Muscle of leg (tissue), 11 donors: ENCODE results near the gene HIPK2. TPM values are rescaled to one million over a fixed set of nuclear protein-coding genes. Genes with fewer than 3 reads are reported as not detected.

Source experiments
- DNase-seq: peaks from one replicate; pipeline ENCODE4 v3.0.0; 2013
- H3K27ac ChIP-seq: one replicate; pipeline ENCODE4 v1.5.1; 2013; ENCODE audit warnings: mild to moderate bottlenecking, low read length, control low read depth
- H3K27me3 ChIP-seq: one replicate; pipeline ENCODE4 v1.6.1; 2013; ENCODE audit warnings: low read length; ENCODE audit not compliant: control insufficient read depth, insufficient read depth
- H3K36me3 ChIP-seq: one replicate; pipeline ENCODE4 v1.6.1; 2013; ENCODE audit warnings: low read length; ENCODE audit not compliant: control insufficient read depth, insufficient read depth
- H3K4me1 ChIP-seq: one replicate; pipeline ENCODE4 v1.6.1; 2013; ENCODE audit warnings: low read length; ENCODE audit not compliant: control insufficient read depth, insufficient read depth
- H3K4me3 ChIP-seq: one replicate; pipeline ENCODE4 v1.5.1; 2013; ENCODE audit warnings: low read length, control low read depth
- H3K9me3 ChIP-seq: replicated peaks from 2 replicates; pipeline ENCODE4 v1.6.1; 2013; ENCODE audit warnings: low read depth, low read length; ENCODE audit not compliant: control insufficient read depth
- WGBS: methylation state at CpG from one replicate; pipeline ENCODE4 v1.1.5; 2013; ENCODE audit warnings: missing lambda C conversion rate; ENCODE audit not compliant: insufficient coverage; 5-methylcytosine and 5-hydroxymethylcytosine counted together
- polyA plus RNA-seq, 8 donors: library from polyadenylated mRNA; unstranded; fragments of 120-200 nt; gene quantifications; one replicate each; pipeline versions ENCODE4 v1.2.1 to v1.2.3, GENCODE V29; 2013; ENCODE audit warnings: inconsistent platforms in 1 of 8, low replicate concordance in 1 of 8; ENCODE audit not compliant: insufficient read length in 8 of 8, insufficient read depth in 1 of 8
- total RNA-seq: library from RNA; stranded (reverse); fragments of 120-200 nt; gene quantifications from one replicate; pipeline ENCODE4 v1.2.4, GENCODE V29; 2013

The HIPK2 gene
- total and polyA plus RNA-seq, 9 donors: 6.6 to 14.2 (median 10.3) TPM

GRCh38 chr7:139596626-139597025, 181.2 kb downstream of the HIPK2 start:
- peaks cover 56% of the 10 kb centered on the region for H3K36me3 ChIP-seq
- H3K9me3 ChIP-seq: no peaks in the 10 kb centered on the region
- 92% methylated on average over 13 of the region's 17 CpGs for WGBS
- H3K4me1 ChIP-seq: no peaks in the 10 kb centered on the region
- no peak overlapping the region for H3K4me3 ChIP-seq
- H3K27me3 ChIP-seq: no peaks in the 10 kb centered on the region
- DNase-seq: no peak
- H3K27ac ChIP-seq: no peak overlapping the region

- H3K27me3 ChIP-seq: no peaks in the 10 kb centered on the region
- H3K36me3 ChIP-seq: peaks cover 64% of the 10 kb centered on the region
- H3K4me1 ChIP-seq: no peaks in the 10 kb centered on the region
- H3K4me3 ChIP-seq: no peak overlapping the region
- DNase-seq: peak; percentile 40
- 66% methylated on average over 4 of the region's 5 CpGs for WGBS
- no peaks in the 10 kb centered on the region for H3K9me3 ChIP-seq
- H3K27ac ChIP-seq: no peak overlapping the region
These were observed 182.0 kb downstream of the HIPK2 start for GRCh38 chr7:139595806-139596205.

- Histone ChIP-seq H3K4me1 (no peaks in the 10 kb centered on the region), H3K27me3 (no peaks in the 10 kb centered on the region), H3K27ac (no peak overlapping the region), H3K36me3 (peaks cover 64% of the 10 kb centered on the region), H3K4me3 (no peak overlapping the region), H3K9me3 (no peaks in the 10 kb centered on the region)
- DNase-seq: peak; percentile 27
- WGBS: 75% methylated on average over 7 of the region's 13 CpGs
These were observed 182.8 kb downstream of the HIPK2 start for GRCh38 chr7:139594911-139595476.

- no peak overlapping the region for H3K4me3 ChIP-seq
- peaks cover 61% of the 10 kb centered on the region for H3K36me3 ChIP-seq
- WGBS: 71% methylated on average over 1 of the region's 2 CpGs
- no peak overlapping the region for H3K27ac ChIP-seq
- no peaks in the 10 kb centered on the region for H3K4me1 ChIP-seq
- no peaks in the 10 kb centered on the region for H3K9me3 ChIP-seq
- no peak for DNase-seq
- H3K27me3 ChIP-seq: no peaks in the 10 kb centered on the region
These were observed 183.7 kb downstream of the HIPK2 start for GRCh38 chr7:139594090-139594489.

DNA sequence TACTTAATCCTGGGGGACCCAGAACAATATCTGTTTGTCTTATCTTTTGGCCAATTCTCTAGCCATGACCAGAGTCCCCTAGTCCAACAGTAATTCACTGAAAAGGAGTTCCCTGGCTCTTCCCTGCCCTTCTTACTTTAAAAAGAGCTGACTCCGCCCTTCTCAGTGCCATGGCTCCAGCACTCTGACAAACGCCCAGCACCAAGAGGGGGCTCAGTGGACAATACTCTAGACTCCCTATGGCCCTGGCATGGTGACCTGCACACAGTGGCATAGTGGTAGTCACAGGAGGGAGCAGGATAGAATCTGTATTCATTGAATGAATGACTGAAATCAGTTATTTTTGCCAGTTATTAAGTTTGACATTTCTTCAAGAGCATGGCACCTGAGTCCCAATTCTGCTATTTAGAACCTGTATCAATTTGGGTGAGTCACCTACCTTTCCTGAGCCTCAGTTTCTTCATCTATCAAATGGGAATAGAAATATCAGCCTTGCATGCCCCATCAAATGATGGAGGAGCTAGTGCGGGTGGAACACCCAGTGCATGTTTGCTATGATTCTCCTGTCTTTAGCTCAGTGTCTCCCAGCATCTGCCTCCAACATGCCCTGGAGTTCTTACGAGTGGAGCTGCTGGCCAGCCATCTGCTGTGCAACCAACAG, 184.9 kb downstream of the HIPK2 start:
- no peak for DNase-seq
- peaks cover 3% of the 10 kb centered on the region for H3K4me1 ChIP-seq
- no peak overlapping the region for H3K27ac ChIP-seq
- H3K27me3 ChIP-seq: no peaks in the 10 kb centered on the region
- H3K36me3 ChIP-seq: peaks cover 60% of the 10 kb centered on the region
- no peak overlapping the region for H3K4me3 ChIP-seq
- no peaks in the 10 kb centered on the region for H3K9me3 ChIP-seq
- WGBS: 100% methylated on average over 3 of the region's 4 CpGs

DNA sequence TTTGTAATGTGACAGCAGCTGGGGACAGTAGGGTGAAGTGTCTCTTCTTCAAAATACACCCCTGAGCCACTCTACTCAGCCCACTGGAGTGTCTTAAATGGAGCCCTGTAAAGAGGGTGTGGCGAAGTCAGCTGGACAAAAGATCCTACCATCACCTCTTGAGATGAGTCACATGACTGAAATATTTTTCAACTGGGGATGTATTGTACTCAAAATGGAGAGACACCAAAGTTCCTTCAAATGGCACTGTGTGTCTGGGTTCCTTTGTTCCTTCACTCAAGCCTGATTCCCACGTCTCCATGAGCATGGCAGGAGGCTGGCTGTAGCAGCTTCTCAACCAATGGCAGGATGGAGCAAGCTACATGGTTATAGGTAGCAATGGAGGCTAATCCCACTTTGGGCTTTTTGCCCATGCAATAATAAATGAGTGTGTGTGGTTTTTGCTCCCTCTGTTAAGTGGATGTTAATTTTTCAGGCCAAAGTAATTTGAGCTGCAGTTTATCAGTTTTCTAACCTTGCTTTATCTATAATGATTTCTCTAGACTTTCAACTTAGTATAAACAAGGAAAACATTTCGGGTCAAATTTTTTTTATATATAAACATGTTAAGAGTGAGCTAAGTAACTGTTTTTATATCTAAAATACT, 186.1 kb downstream of the HIPK2 start:
- peaks cover 55% of the 10 kb centered on the region for H3K36me3 ChIP-seq
- no peaks in the 10 kb centered on the region for H3K27me3 ChIP-seq
- WGBS: no CpG with 5 or more reads among the region's 3 CpGs
- no peak overlapping the region for H3K27ac ChIP-seq
- no peak overlapping the region for H3K4me3 ChIP-seq
- peaks cover 3% of the 10 kb centered on the region for H3K4me1 ChIP-seq
- no peak for DNase-seq
- no peaks in the 10 kb centered on the region for H3K9me3 ChIP-seq

DNA sequence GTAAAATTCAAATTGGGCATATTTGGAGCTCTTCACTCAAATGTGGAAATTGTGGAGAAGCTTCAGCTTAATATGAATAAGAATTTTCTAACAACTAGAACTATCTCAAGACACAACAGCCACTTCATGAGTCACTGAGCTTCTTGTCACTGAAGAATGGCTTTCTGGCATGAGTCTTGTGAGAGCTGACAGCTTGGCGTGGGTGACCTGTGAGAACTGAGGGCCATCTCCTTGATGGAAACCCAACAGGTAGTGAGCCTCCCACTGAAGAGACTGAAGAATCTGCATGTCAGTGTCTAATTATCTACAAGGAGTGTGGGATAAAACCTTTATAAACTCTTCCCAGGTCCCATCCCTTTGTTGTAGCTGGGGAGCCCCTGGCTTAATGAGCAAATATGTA, 188.3 kb downstream of the HIPK2 start:
- 100% methylated on average over 1 of the region's 1 CpG for WGBS

DNA sequence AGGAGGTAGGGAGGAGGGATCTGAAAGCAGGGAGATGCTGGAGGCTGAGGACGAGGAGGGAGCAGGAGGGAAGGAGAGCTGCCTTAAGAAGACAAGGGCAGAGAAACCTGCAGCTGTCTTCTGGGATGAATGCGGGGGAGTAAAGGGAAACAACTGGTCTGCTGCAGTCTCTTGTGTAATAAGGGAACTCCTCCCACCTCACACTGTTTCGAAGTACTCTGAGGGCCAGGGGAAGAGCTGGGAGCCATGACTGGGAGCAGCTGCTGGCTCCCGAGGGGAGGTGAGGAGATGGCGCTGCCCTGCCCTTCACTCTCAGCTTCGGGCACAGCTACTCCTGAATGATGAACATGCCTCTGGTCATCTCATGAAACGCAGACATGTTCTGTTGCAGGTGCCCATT, 189.2 kb downstream of the HIPK2 start:
- Histone ChIP-seq H3K27ac (no peak overlapping the region), H3K27me3 (no peaks in the 10 kb centered on the region), H3K4me3 (no peak overlapping the region), H3K9me3 (no peaks in the 10 kb centered on the region), H3K36me3 (peaks cover 51% of the 10 kb centered on the region), H3K4me1 (peaks cover 3% of the 10 kb centered on the region)
- 69% methylated on average over 5 of the region's 7 CpGs for WGBS
- peak; percentile 72 for DNase-seq

More for the DNA sequence above, 188.3 kb downstream of the HIPK2 start:
- Histone ChIP-seq H3K9me3 (no peaks in the 10 kb centered on the region), H3K4me1 (peaks cover 3% of the 10 kb centered on the region), H3K27me3 (no peaks in the 10 kb centered on the region), H3K4me3 (no peak overlapping the region), H3K36me3 (peaks cover 46% of the 10 kb centered on the region), H3K27ac (no peak overlapping the region)
- DNase-seq: no peak

DNA sequence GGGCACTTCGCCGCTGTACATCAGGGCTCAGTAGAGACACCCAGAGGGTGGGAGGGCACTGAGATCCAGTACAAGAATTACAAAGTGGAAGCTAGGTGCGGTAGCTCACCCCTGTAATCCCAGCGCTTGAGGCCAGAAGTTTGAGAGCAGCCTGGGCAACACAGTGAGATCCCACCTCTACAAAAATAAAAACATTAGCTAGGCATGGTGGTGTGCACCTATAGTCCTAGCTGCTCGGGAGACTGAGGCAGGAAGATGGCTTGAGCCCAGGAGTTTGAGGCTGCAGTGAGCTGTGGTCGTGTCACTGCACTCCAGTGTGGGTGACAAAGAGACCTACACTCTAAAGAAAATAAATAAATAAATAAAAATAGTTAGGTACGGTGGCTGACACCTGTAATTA, 190.3 kb downstream of the HIPK2 start:
- 93% methylated on average over 2 of the region's 7 CpGs for WGBS
- H3K27me3 ChIP-seq: no peaks in the 10 kb centered on the region
- peaks cover 52% of the 10 kb centered on the region for H3K36me3 ChIP-seq
- H3K9me3 ChIP-seq: no peaks in the 10 kb centered on the region
- no peak overlapping the region for H3K4me3 ChIP-seq
- peaks cover 3% of the 10 kb centered on the region for H3K4me1 ChIP-seq
- H3K27ac ChIP-seq: no peak overlapping the region
- no peak for DNase-seq

- Histone ChIP-seq H3K9me3 (no peaks in the 10 kb centered on the region), H3K4me3 (no peak overlapping the region), H3K4me1 (peaks cover 3% of the 10 kb centered on the region), H3K27ac (no peak overlapping the region), H3K27me3 (no peaks in the 10 kb centered on the region), H3K36me3 (peaks cover 59% of the 10 kb centered on the region)
- no CpG with 5 or more reads among the region's 3 CpGs for WGBS
- DNase-seq: no peak
These were observed 191.5 kb downstream of the HIPK2 start for GRCh38 chr7:139586286-139586685.
